HG03439 (cell line): ENCODE data around the gene PRMT7.

ENCODE experiments used
- ATAC-seq: cut with Tn5 transposase; IDR thresholded peaks from one replicate; pipeline ENCODE4 v1.9.1; 2021; ENCODE audit warnings: mild to moderate bottlenecking, moderate library complexity; ENCODE audit not compliant: unreplicated experiment

Gene PRMT7

GRCh38 chr16:68373528-68374245 is 62.9 kb downstream of the PRMT7 start:
- ATAC-seq: no peak

- no peak for ATAC-seq
These were observed 63.5 kb downstream of the PRMT7 start for GRCh38 chr16:68374246-68374805.

- ATAC-seq: no peak
These were observed 64.3 kb downstream of the PRMT7 start for GRCh38 chr16:68374961-68375660.

- ATAC-seq: no peak
These were observed 65.2 kb downstream of the PRMT7 start for GRCh38 chr16:68375801-68376536.

- ATAC-seq: no peak
These were observed 65.8 kb downstream of the PRMT7 start for GRCh38 chr16:68376590-68376989.

GRCh38 chr16:68377221-68377620 is 66.4 kb downstream of the PRMT7 start:
- ATAC-seq: no peak

- ATAC-seq: no peak
These were observed 67.0 kb downstream of the PRMT7 start for GRCh38 chr16:68377667-68378393.

- ATAC-seq: no peak
These were observed 67.9 kb downstream of the PRMT7 start for GRCh38 chr16:68378436-68379415.

GRCh38 chr16:68379472-68380347 is 68.9 kb downstream of the PRMT7 start:
- no peak for ATAC-seq

GRCh38 chr16:68380348-68380670 is 69.5 kb downstream of the PRMT7 start:
- no peak for ATAC-seq

GRCh38 chr16:68380676-68381362 is 70.0 kb downstream of the PRMT7 start:
- no peak for ATAC-seq

GRCh38 chr16:68381363-68381724 is 70.5 kb downstream of the PRMT7 start:
- ATAC-seq: no peak

- ATAC-seq: no peak
These were observed 71.5 kb downstream of the PRMT7 start for GRCh38 chr16:68382296-68382718.

- no peak for ATAC-seq
These were observed 73.0 kb downstream of the PRMT7 start for GRCh38 chr16:68383858-68384257.

GRCh38 chr16:68384288-68385161 is 73.7 kb downstream of the PRMT7 start:
- ATAC-seq: no peak

GRCh38 chr16:68385371-68385770 is 74.6 kb downstream of the PRMT7 start:
- ATAC-seq: no peak

- no peak for ATAC-seq
These were observed 75.8 kb downstream of the PRMT7 start for GRCh38 chr16:68386628-68387027.
